GM21723 (cell line): Measurements from ENCODE around the gene NR2F2.
A peak's percentile ranks its signal among the peaks of the same experiment; 100 is the strongest.

Source experiments
- ATAC-seq: cut with Tn5 transposase; IDR thresholded peaks from one replicate; pipeline ENCODE4 v1.9.1; 2021; ENCODE audit warnings: mild to moderate bottlenecking, moderate library complexity; ENCODE audit not compliant: unreplicated experiment

Gene NR2F2

DNA sequence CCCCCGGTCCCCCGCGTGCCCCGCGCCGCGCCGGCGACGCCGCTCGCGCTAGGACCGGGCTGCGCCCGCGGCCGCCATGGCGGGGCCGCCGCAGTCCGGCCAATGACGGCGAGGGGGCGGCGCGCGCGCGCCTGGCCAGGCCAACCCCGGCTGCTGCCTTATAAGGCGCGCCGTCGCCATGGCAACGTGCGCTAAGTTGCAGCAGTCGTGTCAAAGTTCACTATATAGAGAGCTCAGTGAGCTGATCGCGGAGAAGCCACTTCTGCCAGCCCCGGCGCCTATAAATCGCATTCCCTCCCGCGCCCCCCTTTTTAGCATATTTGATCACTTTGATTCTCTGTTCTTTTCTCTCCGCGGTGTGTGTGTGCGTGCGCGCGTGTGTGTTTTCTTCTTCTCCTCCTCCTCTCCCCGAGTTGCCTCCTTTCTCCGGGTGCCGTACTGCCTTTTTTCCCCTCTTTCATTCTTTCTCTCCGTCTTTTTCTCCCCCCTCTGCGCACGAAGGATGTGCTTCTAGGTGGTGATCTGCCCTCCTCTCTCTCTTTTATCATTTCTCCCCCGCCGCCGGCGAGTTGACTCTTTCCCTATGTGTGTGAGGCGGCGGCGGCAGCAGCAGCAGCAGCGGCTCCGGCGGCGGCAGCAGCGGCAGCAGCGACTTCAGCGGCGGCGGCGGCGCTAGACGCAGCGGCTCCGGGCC lies at the start of gene NR2F2:
Gene NR2F2 (plus strand): TSS at position 251 of the 694 bp plus-strand sequence. CDS start 1,406 bp downstream, outside the sequence.
- ATAC-seq: peak; percentile 84

- no peak for ATAC-seq
Observed at GRCh38 chr15:96285305-96285704, 45.2 kb upstream of the NR2F2 start.

GRCh38 chr15:96285729-96286254 lies 44.7 kb upstream of the NR2F2 start:
- ATAC-seq: no peak

DNA sequence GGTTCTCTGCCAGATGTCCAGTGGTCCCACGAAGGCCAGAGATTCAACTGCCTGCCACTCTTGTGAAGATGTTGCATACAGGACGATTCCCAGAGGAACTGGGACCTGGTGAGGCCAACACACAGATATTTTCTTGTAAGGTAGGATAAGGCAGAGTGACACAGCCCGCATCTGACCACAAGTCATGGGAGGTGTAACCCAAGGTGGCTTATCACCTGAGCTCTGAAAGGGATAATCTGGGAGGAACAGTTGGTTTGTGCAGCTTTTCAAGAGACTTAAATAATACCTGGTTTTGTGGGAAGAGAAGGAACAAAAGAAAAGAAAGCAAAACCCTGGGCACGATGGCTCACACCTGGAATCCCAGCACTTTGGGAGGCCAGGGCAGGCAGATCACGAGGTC lies 39.8 kb upstream of the NR2F2 start:
- no peak for ATAC-seq

GRCh38 chr15:96292635-96293034 lies 37.9 kb upstream of the NR2F2 start:
- no peak for ATAC-seq

- no peak for ATAC-seq
Observed at GRCh38 chr15:96293441-96293840, 37.1 kb upstream of the NR2F2 start.

GRCh38 chr15:96294766-96295165 lies 35.7 kb upstream of the NR2F2 start:
- ATAC-seq: no peak

- ATAC-seq: no peak
Observed at GRCh38 chr15:96296264-96296663, 34.2 kb upstream of the NR2F2 start.

- ATAC-seq: no peak
Observed at GRCh38 chr15:96297783-96298182, 32.7 kb upstream of the NR2F2 start.

DNA sequence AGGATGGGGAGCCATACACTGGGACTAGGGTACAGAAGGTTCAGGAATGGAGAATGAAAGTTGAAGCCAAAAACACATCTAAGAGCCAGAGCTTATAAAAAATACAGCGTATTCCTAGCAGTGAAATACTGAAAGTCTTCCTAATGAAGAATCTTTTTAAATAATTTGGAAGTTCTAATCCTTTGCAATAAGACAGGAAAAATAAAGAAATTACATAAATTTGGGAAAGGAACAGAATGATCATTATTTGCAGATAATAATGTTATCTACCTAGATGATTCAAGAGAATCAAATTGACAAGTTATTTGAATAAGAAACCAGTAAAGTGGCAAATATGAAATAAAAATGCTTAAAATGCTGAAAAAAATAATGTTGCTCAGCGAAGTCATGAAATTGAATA lies 32.3 kb upstream of the NR2F2 start:
- ATAC-seq: no peak

DNA sequence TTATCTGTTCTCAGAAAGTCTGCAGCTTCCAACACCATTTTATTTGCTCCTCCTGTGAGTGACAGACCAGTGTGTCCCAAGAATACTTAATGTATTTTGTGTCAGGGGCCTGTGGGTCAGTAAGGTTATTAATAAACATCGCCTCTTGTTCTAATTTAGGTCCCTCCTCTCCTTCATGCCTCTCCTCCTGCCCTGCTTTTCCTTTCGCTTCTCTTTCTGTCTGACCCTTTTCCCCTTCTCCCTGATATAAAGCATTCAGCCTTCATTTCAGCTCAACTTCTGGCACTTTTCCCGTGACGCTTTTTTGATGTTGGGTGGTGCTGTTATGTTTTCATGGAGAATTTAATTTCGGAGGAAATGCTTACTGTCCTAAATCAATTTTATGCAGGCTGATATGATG lies 29.7 kb upstream of the NR2F2 start:
- no peak for ATAC-seq

GRCh38 chr15:96303503-96304056 lies 26.9 kb upstream of the NR2F2 start:
- ATAC-seq: no peak

GRCh38 chr15:96304839-96305238 lies 25.7 kb upstream of the NR2F2 start:
- ATAC-seq: no peak

DNA sequence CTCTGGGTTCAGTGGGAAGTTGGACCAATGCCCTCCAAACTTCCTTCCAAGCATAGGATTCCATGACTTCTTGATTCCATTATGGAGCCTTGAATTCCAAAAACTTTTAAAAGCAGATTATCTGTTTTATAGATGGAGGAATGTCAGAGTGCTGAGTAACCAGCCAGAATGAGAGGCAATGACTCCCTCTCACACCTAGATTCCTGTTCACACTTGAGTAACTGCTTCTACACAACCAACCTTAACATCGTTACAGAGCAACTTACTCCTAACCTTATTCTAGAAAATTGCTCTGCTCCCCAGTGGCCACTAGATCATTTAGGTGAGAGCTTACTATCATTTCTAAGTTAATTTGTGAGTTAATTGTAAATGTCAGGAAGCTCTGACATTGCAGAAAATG lies 24.2 kb upstream of the NR2F2 start:
- ATAC-seq: no peak

DNA sequence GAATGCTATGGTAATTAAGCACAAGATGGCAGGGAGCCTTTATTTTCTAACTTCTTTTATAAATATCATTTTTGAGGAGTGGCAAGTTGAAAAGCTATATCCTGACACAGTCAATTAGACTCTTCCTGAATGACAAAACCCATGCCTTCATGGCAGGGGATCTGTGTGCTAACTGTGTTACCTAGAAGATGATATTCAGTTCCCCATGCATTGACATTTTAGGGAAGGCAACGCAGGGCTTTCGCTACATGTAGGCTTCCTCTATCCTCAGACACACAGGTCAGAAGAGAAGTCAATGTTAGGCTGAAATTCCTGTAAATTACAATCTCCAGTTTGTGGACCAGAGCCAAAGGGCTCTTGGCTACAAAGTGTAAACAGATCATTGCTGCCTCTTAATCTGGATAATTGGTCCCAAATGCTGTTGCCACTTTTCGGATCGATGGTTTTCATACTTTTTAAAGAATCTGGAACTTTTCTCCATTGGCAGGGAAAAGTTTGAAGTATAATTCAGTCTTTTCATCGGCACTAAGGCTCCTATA lies 22.6 kb upstream of the NR2F2 start:
- ATAC-seq: no peak

GRCh38 chr15:96309143-96309660 lies 21.3 kb upstream of the NR2F2 start:
- no peak for ATAC-seq

GRCh38 chr15:96311256-96311955 lies 19.1 kb upstream of the NR2F2 start:
- no peak for ATAC-seq

DNA sequence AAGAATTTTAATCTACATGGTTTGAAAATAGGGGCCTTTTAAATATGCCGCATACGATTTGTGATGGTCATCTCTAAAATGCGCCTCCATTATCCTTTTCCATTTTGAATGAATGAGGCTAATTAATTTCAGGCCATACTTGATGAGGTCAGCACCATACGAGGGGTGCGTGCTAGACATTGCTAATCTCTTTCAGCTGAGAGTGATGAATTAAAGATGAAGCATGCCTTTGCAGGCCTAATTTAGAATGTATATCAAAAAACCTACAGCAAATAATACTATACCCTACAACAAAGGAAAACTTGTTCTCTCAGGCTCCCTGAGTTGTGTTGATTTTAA lies 18.6 kb upstream of the NR2F2 start:
- ATAC-seq: no peak

DNA sequence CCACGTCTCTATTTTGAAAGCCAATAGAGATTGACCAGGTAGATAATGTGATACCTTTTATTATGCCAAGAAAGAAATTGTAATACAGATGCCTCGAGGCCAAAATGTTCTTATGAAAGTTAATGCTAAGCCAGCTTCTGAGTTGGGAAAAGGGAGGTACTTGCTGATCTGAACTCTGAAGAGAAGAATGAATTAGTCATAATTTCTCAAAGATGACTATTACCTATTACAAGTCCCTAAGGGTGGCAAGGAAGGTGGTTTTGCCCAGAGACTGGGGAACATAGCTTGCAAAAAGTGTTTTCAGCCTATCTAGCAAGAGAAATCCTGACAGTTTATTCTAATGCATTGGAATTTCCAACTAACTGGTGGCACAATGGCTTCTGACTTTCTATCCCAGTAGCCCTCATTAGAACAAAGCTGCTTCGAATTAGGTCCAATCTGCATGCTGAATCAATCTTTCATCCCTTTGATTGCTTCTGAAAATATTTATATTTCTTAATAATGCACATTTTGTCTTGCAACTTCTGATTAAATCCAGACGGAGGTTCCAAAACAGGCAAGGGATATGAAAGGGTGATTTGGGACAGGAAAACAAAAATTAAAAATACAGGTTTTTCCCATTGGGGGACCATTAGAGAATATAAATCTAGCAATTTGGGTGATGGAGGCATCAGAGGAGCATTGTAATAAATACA lies 17.7 kb upstream of the NR2F2 start:
- no peak for ATAC-seq

- no peak for ATAC-seq
Observed at GRCh38 chr15:96314518-96314917, 16.0 kb upstream of the NR2F2 start.

- no peak for ATAC-seq
Observed at GRCh38 chr15:96314963-96315362, 15.5 kb upstream of the NR2F2 start.
